ENCODE data around the gene PTPRN2.
"Not testable (repeated sequence)": the region's sequence is repeated elsewhere in the genome, so short reads cannot be mapped to it uniquely, and the experiment has no call there.

Gene PTPRN2

DNA sequence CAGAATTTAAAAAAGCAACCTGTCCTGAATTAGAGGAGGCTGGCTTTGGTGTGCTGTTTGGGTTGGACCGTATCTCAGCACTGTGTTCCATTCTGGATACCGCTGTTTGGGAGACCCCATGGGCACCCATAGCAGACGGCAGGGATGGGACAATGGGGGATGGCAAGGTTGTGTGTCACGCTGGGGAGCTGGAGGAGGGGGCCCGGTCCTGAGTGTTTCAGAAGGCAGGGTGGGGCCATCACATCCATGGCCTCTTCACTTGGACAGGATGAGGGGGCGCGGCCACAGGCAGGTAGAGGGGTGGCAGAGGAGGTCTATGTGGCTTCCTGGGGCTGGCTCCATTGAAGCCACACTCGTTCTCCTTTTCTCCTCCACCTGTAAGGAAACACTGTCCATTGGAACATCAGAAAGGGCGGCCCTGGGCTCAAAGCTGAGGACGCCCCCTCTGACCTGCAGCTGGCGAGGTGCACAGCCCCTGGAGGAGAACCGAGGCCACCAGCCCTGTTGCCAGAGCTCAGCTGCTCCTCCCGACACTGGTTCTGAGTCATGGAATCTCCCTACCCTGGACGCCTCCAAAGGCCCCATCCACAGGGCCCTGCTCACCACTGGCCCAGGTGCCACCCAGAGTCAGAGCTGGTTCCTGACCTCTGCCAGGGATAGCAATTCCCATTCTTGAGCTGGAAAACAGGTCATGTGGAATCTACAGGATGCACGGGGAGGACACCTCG lies 663.6 kb downstream of the PTPRN2 start:
- TF ChIP-seq, protein P1, sequence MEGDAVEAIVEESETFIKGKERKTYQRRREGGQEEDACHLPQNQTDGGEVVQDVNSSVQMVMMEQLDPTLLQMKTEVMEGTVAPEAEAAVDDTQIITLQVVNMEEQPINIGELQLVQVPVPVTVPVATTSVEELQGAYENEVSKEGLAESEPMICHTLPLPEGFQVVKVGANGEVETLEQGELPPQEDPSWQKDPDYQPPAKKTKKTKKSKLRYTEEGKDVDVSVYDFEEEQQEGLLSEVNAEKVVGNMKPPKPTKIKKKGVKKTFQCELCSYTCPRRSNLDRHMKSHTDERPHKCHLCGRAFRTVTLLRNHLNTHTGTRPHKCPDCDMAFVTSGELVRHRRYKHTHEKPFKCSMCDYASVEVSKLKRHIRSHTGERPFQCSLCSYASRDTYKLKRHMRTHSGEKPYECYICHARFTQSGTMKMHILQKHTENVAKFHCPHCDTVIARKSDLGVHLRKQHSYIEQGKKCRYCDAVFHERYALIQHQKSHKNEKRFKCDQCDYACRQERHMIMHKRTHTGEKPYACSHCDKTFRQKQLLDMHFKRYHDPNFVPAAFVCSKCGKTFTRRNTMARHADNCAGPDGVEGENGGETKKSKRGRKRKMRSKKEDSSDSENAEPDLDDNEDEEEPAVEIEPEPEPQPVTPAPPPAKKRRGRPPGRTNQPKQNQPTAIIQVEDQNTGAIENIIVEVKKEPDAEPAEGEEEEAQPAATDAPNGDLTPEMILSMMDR (conservative IDR thresholded peaks at IDR 0.05; ENCODE audit: low read depth, low read length) = no peak
- H3K4me3 ChIP-seq (ENCODE audit: low read depth, low read length) = no peak overlapping the region
- DNase-seq (ENCODE audit: low read depth) = no peak

DNA sequence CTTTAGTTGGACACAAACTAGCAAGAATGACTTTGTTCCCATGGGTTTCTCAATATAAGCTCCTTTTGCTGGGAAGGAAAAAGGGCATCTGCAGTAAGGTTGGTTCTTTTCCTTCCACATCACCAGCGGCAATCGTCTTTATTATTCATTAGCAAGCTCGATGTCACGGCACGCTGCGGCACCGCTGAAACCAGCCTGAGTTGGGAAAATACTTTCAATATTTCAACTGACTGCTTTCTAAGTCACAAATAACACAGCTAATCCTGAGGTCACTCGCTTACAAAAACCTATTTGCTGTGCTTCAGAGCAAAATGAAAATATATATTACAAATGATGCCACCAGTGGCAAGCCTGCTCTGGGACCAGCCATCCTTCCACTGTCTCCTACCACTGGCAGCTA lies 665.0 kb downstream of the PTPRN2 start:
- H3K4me3 ChIP-seq (ENCODE audit: low read depth, low read length) = no peak overlapping the region
- TF ChIP-seq, protein P1 (conservative IDR thresholded peaks at IDR 0.05; ENCODE audit: low read depth, low read length) = no peak
- no peak for DNase-seq (ENCODE audit: low read depth)

GRCh38 chr7:157918326-157919080 lies 669.1 kb downstream of the PTPRN2 start:
- no peak for DNase-seq (ENCODE audit: low read depth)
- no peak overlapping the region for H3K4me3 ChIP-seq (ENCODE audit: low read depth, low read length)
- TF ChIP-seq, protein P1 (conservative IDR thresholded peaks at IDR 0.05; ENCODE audit: low read depth, low read length) = no peak

DNA sequence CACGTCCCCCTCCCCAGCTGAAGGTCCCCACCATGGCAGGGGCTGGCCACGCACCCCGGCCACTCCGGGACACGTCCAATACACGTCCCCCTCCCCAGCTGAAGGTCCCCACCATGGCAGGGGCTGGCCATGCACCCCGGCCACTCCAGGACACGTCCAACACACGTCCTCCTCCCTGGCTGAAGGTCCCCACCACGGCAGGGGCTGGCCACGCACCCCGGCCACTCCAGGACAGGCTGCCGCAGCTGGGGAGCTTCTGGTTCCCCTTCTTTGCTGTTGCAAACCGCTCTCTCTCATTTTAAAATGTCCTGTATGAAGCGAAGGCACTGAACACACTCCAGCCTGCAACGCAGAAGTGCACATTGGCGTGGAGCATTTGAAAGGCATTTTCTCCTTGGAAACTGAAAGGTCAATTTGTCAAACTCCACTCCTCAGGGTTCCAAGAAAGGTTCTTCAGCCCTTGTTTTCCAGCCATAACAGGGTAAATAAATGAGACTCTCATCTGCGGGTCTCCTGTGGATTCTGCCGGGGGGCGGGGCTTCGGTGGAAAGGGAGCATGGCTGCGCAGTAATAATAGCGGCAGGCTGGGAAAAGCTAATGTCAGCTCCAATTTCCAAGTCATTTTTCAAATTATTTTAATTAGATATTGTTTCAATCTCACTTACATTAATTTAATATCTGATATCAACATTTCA lies 670.5 kb downstream of the PTPRN2 start:
- no peak overlapping the region for H3K4me3 ChIP-seq (ENCODE audit: low read depth, low read length)
- TF ChIP-seq, protein P1 (conservative IDR thresholded peaks at IDR 0.05; ENCODE audit: low read depth, low read length) = no peak
- DNase-seq (ENCODE audit: low read depth) = no peak

DNA sequence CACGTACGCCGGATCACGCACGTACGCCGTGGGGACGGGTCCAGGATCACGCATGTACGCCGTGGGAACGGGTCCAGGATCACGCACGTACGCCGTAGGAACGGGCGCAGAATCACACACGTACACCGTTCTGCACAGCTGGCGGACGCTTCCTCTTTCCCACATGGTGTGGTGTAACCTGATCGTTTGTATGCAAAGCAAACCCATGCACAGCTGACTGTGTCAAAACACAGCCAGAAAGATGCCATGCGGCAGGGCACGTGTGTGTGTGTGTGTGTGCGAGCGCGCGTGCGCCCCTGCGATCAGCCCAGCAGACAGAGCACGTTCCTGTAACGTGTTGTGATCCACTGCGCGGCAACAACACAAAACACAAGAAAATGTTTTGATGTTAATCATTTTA lies 677.2 kb downstream of the PTPRN2 start:
- TF ChIP-seq, protein P1 (conservative IDR thresholded peaks at IDR 0.05; ENCODE audit: low read depth, low read length) = no peak
- no peak for DNase-seq (ENCODE audit: low read depth)
- H3K4me3 ChIP-seq (ENCODE audit: low read depth, low read length) = no peak overlapping the region

- H3K4me3 ChIP-seq (ENCODE audit: low read depth, low read length); DNase-seq (ENCODE audit: low read depth): not testable (repeated sequence)
Observed at GRCh38 chr7:157910045-157910444, 677.6 kb downstream of the PTPRN2 start.

GRCh38 chr7:157909370-157909769 lies 678.3 kb downstream of the PTPRN2 start:
- TF ChIP-seq, protein P1 (conservative IDR thresholded peaks at IDR 0.05; ENCODE audit: low read depth, low read length) = no peak
- DNase-seq (ENCODE audit: low read depth) = no peak
- H3K4me3 ChIP-seq (ENCODE audit: low read depth, low read length) = no peak overlapping the region

Measured in choroid plexus epithelial cell (primary cell).